ENCODE measurements around the gene VWA2. TPM values are rescaled to one million over a fixed set of nuclear protein-coding genes. Genes with fewer than 3 reads are reported as not detected.

VWA2 gene
- total and polyA plus RNA-seq, 2 of the 4 experiments (the other 2 are of a cell fraction) = not detected

DNA sequence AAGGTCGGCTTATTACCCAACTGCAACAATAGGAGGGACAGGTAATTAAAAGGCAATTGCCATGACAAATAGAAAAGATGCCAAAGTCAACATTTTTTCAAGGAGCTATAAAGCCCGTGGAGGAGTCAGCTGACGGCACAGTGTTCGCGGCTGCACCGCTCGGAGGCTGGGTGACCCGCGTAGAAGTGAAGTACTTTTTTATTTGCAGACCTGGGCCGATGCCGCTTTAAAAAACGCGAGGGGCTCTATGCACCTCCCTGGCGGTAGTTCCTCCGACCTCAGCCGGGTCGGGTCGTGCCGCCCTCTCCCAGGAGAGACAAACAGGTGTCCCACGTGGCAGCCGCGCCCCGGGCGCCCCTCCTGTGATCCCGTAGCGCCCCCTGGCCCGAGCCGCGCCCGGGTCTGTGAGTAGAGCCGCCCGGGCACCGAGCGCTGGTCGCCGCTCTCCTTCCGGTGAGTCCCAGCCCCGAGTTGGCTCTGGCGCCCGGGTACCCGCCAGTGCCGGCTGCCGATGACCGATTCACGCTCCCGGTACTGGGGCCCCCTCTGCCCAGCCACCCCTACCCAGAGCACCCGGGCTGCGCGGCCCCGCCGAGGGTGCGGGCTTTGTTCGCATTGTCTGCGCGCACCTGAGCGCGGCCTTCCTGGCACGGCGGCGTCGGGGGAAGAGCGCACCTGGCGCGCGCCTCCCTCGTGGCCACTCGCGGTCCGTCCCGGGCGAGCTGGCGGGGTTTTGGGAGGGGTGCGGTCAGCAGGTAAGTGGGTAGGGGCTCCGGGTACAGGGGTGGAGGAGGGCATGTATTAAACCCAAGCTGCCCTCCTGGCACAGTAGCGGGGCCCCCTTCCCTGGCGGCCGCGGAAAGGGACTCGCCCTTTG lies at the start of gene VWA2 (continued):
- TF ChIP-seq CTCF (conservative IDR thresholded peaks at IDR 0.05; ENCODE audit: low read depth, low read length) (no peak), RFX5 (IDR thresholded peaks at IDR 0.05; ENCODE audit: low read depth, low read length) (no peak), MXI1 (IDR thresholded peaks at IDR 0.05; ENCODE audit: borderline replicate concordance, low read depth, low read length) (no peak), POLR2A (IDR thresholded peaks at IDR 0.05; ENCODE audit: low read depth, low read length) (no peak), RAD21 (IDR thresholded peaks at IDR 0.05; ENCODE audit: low read length) (no peak)
